ENCODE measurements around the gene MYLK. TPM values are rescaled to one million over a fixed set of nuclear protein-coding genes. Genes with fewer than 3 reads are reported as not detected.

The MYLK gene
- total and polyA plus RNA-seq, 2 donors (not counting 1 experiment from before 2014, with no cell fraction given): 0.51 TPM; not detected in 1

DNA sequence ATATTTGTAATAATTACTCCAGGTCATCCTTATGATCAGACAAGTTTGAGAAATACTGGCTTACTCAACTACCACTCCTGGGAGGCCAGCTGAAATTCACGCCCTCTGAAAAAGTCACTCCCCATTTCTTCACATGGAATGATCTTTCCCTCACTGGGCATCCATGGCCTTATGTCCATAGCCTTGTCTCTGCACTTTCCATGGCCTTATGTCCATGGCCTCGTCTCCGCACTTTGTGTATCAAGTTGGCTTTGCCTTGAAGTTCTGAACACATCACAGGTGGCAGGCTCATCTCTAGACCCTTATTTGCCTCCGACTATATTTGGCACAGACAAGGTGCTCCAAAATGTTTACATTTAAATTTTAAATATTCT is 241.2 kb downstream of the MYLK start:
- no peak overlapping the region for H3K9ac ChIP-seq (ENCODE audit: low read length)
- TF ChIP-seq, protein P1, sequence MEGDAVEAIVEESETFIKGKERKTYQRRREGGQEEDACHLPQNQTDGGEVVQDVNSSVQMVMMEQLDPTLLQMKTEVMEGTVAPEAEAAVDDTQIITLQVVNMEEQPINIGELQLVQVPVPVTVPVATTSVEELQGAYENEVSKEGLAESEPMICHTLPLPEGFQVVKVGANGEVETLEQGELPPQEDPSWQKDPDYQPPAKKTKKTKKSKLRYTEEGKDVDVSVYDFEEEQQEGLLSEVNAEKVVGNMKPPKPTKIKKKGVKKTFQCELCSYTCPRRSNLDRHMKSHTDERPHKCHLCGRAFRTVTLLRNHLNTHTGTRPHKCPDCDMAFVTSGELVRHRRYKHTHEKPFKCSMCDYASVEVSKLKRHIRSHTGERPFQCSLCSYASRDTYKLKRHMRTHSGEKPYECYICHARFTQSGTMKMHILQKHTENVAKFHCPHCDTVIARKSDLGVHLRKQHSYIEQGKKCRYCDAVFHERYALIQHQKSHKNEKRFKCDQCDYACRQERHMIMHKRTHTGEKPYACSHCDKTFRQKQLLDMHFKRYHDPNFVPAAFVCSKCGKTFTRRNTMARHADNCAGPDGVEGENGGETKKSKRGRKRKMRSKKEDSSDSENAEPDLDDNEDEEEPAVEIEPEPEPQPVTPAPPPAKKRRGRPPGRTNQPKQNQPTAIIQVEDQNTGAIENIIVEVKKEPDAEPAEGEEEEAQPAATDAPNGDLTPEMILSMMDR (IDR thresholded peaks at IDR 0.05): no peak
- no peak for TF ChIP-seq EZH2 (IDR thresholded peaks at IDR 0.05; ENCODE audit: borderline replicate concordance, insufficient read depth, low read depth, low read length, poor library complexity, severe bottlenecking)
- Mint-ChIP-seq H3K27me3 (no peaks in the 10 kb centered on the region), H3K27ac (no peak overlapping the region), H3K4me3 (no peak overlapping the region), H3K4me1 (no peaks in the 10 kb centered on the region), H3K9me3 (ENCODE audit: insufficient read depth) (no peaks in the 10 kb centered on the region)
- no peak overlapping the region for H3K4me2 ChIP-seq (replicated peaks; ENCODE audit: low read depth, low read length, poor library complexity, severe bottlenecking)
- peaks cover 0 to 3% (median 0%) of the 10 kb centered on the region in 4 experiments for H3K27me3 ChIP-seq (replicated peaks in 1 of 4; ENCODE audit: control extremely low read depth in 1 of 4, control insufficient read depth in 3 of 4, insufficient read depth in 4 of 4, low read length in 3 of 4)
- no peaks in the 10 kb centered on the region for H3K79me2 ChIP-seq (ENCODE audit: control insufficient read depth, insufficient read depth, low read length)
- CTCF ChIA-PET: interaction anchor here (0.9 to 2.3 kb wide), 5 partner anchors 8 to 78 kb away, joined by 3 to 10 read pairs (median 4); no protein-coding TSS in a partner anchor
- no peak overlapping the region for H3K27ac ChIP-seq (ENCODE audit: low read length in 2 of 2)
- intact Hi-C loops (cut with micrococcal nuclease): no loop called here
- WGBS (ENCODE audit: insufficient coverage): 98% methylated on average over 3 of the region's 4 CpGs
- H3K36me3 ChIP-seq (replicated peaks in 1 of 2; ENCODE audit: control extremely low read depth in 1 of 2, control insufficient read depth in 1 of 2, extremely low read depth in 1 of 2, insufficient read depth in 2 of 2, low read length in 1 of 2): no peaks in the 10 kb centered on the region
- POLR2A ChIA-PET: no interaction called here
- DNase-seq (no peak), ATAC-seq (ENCODE audit: low read depth) (no peak)
- no peaks in the 10 kb centered on the region for H3K4me1 ChIP-seq (ENCODE audit: control insufficient read depth in 2 of 2, insufficient read depth in 2 of 2, low read length in 2 of 2)
- H2AFZ ChIP-seq (ENCODE audit: insufficient read depth, low read depth, low read length, poor library complexity, severe bottlenecking): no peak overlapping the region
- no peaks in the 10 kb centered on the region for H3K9me3 ChIP-seq (ENCODE audit: control extremely low read depth in 1 of 3, control insufficient read depth in 2 of 3, insufficient read depth in 1 of 3, low read length in 2 of 3)
- no peaks in the 10 kb centered on the region for H4K20me1 ChIP-seq (ENCODE audit: control insufficient read depth, insufficient read depth, low read length, poor library complexity, severe bottlenecking)
- H3K4me3 ChIP-seq (ENCODE audit: control extremely low read depth in 1 of 5, extremely low read depth in 1 of 5, insufficient read depth in 1 of 5, low read depth in 2 of 5, low read length in 4 of 5): no peak overlapping the region

DNA sequence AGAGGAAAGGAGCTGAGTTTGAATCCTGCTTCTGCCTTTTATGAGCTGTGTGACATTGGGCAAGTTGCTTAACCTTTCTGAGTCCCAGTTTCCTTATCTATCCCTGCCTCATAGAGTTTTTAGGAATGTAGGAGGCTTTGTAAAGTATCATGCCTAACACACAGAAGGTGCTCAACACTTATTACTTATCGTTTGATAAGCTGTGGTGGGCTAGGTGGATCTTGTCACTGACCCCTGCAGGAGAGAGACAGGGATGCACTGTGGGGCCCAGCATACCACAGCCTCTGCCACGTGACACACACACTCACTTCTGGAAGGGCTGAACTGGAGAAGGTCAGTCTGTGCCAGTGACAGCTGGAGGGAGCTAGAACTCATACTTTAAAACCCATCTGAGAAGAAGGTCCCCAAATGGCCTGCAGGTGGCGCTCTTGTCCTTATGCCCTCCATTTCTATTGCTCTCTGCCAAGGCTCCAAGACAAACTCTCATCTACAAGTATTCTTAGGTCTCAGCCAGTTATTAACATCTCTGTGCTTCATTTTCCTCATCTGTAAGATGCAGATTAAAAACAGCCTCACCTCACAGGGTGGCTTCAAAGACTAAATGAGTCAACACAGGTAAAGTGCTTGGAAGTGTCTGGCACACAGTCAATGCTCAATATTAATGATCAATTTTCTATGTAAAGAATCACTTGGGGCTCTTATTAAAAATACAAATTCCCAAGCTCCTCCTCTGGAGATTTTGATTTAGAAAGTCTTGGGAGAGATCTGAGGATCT is 241.8 kb downstream of the MYLK start:
- Histone ChIP-seq H3K9ac (ENCODE audit: low read length) (no peak overlapping the region), H3K4me3 (ENCODE audit: control extremely low read depth in 1 of 5, extremely low read depth in 1 of 5, insufficient read depth in 1 of 5, low read depth in 2 of 5, low read length in 4 of 5) (no peak overlapping the region), H3K4me2 (replicated peaks; ENCODE audit: low read depth, low read length, poor library complexity, severe bottlenecking) (no peak overlapping the region), H2AFZ (ENCODE audit: insufficient read depth, low read depth, low read length, poor library complexity, severe bottlenecking) (no peak overlapping the region), H3K27me3 (replicated peaks in 1 of 4; ENCODE audit: control extremely low read depth in 1 of 4, control insufficient read depth in 3 of 4, insufficient read depth in 4 of 4, low read length in 3 of 4) (peaks cover 0 to 3% (median 0%) of the 10 kb centered on the region in 4 experiments), H4K20me1 (ENCODE audit: control insufficient read depth, insufficient read depth, low read length, poor library complexity, severe bottlenecking) (no peaks in the 10 kb centered on the region), H3K27ac (ENCODE audit: low read length in 2 of 2) (no peak overlapping the region), H3K9me3 (ENCODE audit: control extremely low read depth in 1 of 3, control insufficient read depth in 2 of 3, insufficient read depth in 1 of 3, low read length in 2 of 3) (no peaks in the 10 kb centered on the region), H3K4me1 (ENCODE audit: control insufficient read depth in 2 of 2, insufficient read depth in 2 of 2, low read length in 2 of 2) (no peaks in the 10 kb centered on the region), H3K36me3 (replicated peaks in 1 of 2; ENCODE audit: control extremely low read depth in 1 of 2, control insufficient read depth in 1 of 2, extremely low read depth in 1 of 2, insufficient read depth in 2 of 2, low read length in 1 of 2) (no peaks in the 10 kb centered on the region), H3K79me2 (ENCODE audit: control insufficient read depth, insufficient read depth, low read length) (no peaks in the 10 kb centered on the region)
- Mint-ChIP-seq H3K27me3 (no peaks in the 10 kb centered on the region), H3K4me3 (no peak overlapping the region), H3K4me1 (no peaks in the 10 kb centered on the region), H3K9me3 (ENCODE audit: insufficient read depth) (no peaks in the 10 kb centered on the region), H3K27ac (no peak overlapping the region)
- intact Hi-C loops (cut with micrococcal nuclease): no loop called here
- CTCF ChIA-PET: interaction anchor here (0.8 to 2.3 kb wide), 8 partner anchors 8 to 81 kb away, joined by 3 to 10 read pairs (median 4); no protein-coding TSS in a partner anchor
- DNase-seq (peak; percentile 64), ATAC-seq (ENCODE audit: low read depth) (peak; percentile 41)
- POLR2A ChIA-PET: no interaction called here
- TF ChIP-seq, protein P1 (IDR thresholded peaks at IDR 0.05): peak; percentile 75
- no peak for TF ChIP-seq EZH2 (IDR thresholded peaks at IDR 0.05; ENCODE audit: borderline replicate concordance, insufficient read depth, low read depth, low read length, poor library complexity, severe bottlenecking)
- 29% methylated on average over 2 of the region's 3 CpGs for WGBS (ENCODE audit: insufficient coverage)

Data from B cell (primary cell).